ENCODE results near the gene RILPL1.

DNA sequence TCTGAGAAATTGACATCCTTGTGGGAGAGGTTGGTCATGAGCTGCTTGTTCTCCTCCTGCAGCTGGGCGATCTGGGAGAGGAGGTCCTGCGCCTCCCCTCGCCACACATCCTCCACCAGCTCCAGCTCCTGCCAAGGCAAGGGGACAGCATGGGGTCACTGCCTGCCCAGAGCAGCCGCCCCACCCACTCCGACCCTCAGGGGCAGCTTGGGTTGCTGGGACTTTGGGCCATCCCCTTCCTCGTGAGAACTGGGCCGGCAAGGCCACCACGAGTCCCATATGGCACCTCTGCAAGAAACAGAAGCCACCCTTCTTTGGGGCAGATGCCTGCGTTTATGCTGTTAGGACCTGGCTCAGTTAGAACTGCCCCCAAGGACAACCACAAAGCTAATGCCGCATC is 10.0 kb downstream of the RILPL1 start:
- no peak for TF ChIP-seq POLR2A (IDR thresholded peaks at IDR 0.05; ENCODE audit: extremely low read depth, insufficient read length)
- TF ChIP-seq, protein P1, sequence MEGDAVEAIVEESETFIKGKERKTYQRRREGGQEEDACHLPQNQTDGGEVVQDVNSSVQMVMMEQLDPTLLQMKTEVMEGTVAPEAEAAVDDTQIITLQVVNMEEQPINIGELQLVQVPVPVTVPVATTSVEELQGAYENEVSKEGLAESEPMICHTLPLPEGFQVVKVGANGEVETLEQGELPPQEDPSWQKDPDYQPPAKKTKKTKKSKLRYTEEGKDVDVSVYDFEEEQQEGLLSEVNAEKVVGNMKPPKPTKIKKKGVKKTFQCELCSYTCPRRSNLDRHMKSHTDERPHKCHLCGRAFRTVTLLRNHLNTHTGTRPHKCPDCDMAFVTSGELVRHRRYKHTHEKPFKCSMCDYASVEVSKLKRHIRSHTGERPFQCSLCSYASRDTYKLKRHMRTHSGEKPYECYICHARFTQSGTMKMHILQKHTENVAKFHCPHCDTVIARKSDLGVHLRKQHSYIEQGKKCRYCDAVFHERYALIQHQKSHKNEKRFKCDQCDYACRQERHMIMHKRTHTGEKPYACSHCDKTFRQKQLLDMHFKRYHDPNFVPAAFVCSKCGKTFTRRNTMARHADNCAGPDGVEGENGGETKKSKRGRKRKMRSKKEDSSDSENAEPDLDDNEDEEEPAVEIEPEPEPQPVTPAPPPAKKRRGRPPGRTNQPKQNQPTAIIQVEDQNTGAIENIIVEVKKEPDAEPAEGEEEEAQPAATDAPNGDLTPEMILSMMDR (IDR thresholded peaks at IDR 0.05; ENCODE audit: low read depth, low read length), result no peak
- TF ChIP-seq, protein P2, sequence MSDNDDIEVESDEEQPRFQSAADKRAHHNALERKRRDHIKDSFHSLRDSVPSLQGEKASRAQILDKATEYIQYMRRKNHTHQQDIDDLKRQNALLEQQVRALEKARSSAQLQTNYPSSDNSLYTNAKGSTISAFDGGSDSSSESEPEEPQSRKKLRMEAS (IDR thresholded peaks at IDR 0.05; ENCODE audit: low read depth, low read length), result no peak
- no peak for TF ChIP-seq MYC (IDR thresholded peaks at IDR 0.05; ENCODE audit: low read depth, low read length)
